Mucosa of descending colon (tissue), 3 donors: Measurements from ENCODE around the gene DES. TPM values are rescaled to one million over a fixed set of nuclear protein-coding genes. Genes with fewer than 3 reads are reported as not detected.

ENCODE experiments used
- ATAC-seq: fragments of 200-7000 bp; cut with Tn5 transposase; one replicate; pipeline ENCODE4 v1.9.1; 2020; ENCODE audit warnings: mild to moderate bottlenecking, moderate library complexity
- DNase-seq, 3 donors: peaks; one replicate each; pipeline ENCODE4 v3.0.0-alpha.2; 2020
- H3K36me3 ChIP-seq: fragments of 200-600 bp; one replicate; pipeline ENCODE4 v1.8.0; 2021; ENCODE audit warnings: low read depth, mild to moderate bottlenecking
- H3K4me1 ChIP-seq: fragments of 200-600 bp; one replicate; pipeline ENCODE4 v1.8.0; 2021; ENCODE audit warnings: low read depth, mild to moderate bottlenecking
- H3K4me3 ChIP-seq: fragments of 200-600 bp; one replicate; pipeline ENCODE4 v1.8.0; 2021; ENCODE audit warnings: mild to moderate bottlenecking
- H3K9me3 ChIP-seq: fragments of 200-600 bp; one replicate; pipeline ENCODE4 v1.8.0; 2021; ENCODE audit warnings: mild to moderate bottlenecking
- CTCF ChIP-seq: fragments of 200-600 bp; IDR thresholded peaks from one replicate; pipeline ENCODE4 v1.8.0; 2022; ENCODE audit warnings: antibody characterized with exemption, mild to moderate bottlenecking
- intact Hi-C, 2 donors: fragments of 100-400 bp; cut with DNase I in 1 of 2; cut with micrococcal nuclease in 1 of 2; formaldehyde crosslinking; loops; one replicate each; pipeline versions ENCODE4 v1.11.0 to v1.11.1; 2022; cut with DNase I, micrococcal nuclease
- total RNA-seq, 3 donors: library from RNA; stranded (reverse); fragmentation: NEBNext Ultra II Directional in 2 of 3; extraction: Animal tissue kit (Norgen Biotek cat#: 25700) in 2 of 3; gene quantifications; one replicate each; pipeline versions ENCODE4 v1.2.1 to v1.2.4, GENCODE V29; 2021 to 2023
- donor health status: DM: no; HTN: no; CAD: no; lungs with moderate emphysema.
- donor health status: DM: no; HTN: no; CAD: no.
- donor health status: DM: no; HTN: yes; CAD: no.

The DES gene
- total RNA-seq, 3 donors from 2014 or later = 65.4 to 4,715 (median 359) TPM

- Histone ChIP-seq H3K9me3 (no peaks in the 10 kb centered on the region), H3K4me1 (no peaks in the 10 kb centered on the region), H3K36me3 (no peaks in the 10 kb centered on the region), H3K4me3 (no peak overlapping the region)
- ATAC-seq = no peak
- TF ChIP-seq CTCF = no peak
- intact Hi-C loops = no loop called here
- peak in 1 of 3 donors; percentile 36 for DNase-seq
Observed at GRCh38 chr2:219472629-219473187, 54.5 kb downstream of the DES start.

- TF ChIP-seq CTCF = no peak
- Histone ChIP-seq H3K9me3 (no peaks in the 10 kb centered on the region), H3K36me3 (no peaks in the 10 kb centered on the region), H3K4me1 (no peaks in the 10 kb centered on the region), H3K4me3 (no peak overlapping the region)
- no peak for ATAC-seq
- intact Hi-C loops = no loop called here
- DNase-seq = peak in 1 of 3 donors; percentile 38
Observed at GRCh38 chr2:219473511-219473910, 55.3 kb downstream of the DES start.

GRCh38 chr2:219474285-219475060 is 56.3 kb downstream of the DES start:
- DNase-seq = no peak
- intact Hi-C loops = no loop called here
- Histone ChIP-seq H3K4me3 (no peak overlapping the region), H3K36me3 (no peaks in the 10 kb centered on the region), H3K4me1 (no peaks in the 10 kb centered on the region), H3K9me3 (no peaks in the 10 kb centered on the region)
- no peak for ATAC-seq
- no peak for TF ChIP-seq CTCF

- Histone ChIP-seq H3K4me3 (no peak overlapping the region), H3K36me3 (no peaks in the 10 kb centered on the region), H3K4me1 (no peaks in the 10 kb centered on the region), H3K9me3 (no peaks in the 10 kb centered on the region)
- TF ChIP-seq CTCF = no peak
- intact Hi-C loops = no loop called here
- no peak for DNase-seq
- ATAC-seq = no peak
Observed at GRCh38 chr2:219475278-219475677, 57.1 kb downstream of the DES start.

GRCh38 chr2:219475697-219476651 is 57.8 kb downstream of the DES start:
- ATAC-seq = peak; percentile 86
- no peaks in the 10 kb centered on the region for H3K4me1 ChIP-seq
- H3K9me3 ChIP-seq = no peaks in the 10 kb centered on the region
- intact Hi-C loops = loop anchor here in 1 of 2 donors (2.0 kb wide), 1 partner anchor 55 kb away; no protein-coding TSS in a partner anchor
- H3K36me3 ChIP-seq = no peaks in the 10 kb centered on the region
- TF ChIP-seq CTCF = peak; percentile 84
- H3K4me3 ChIP-seq = no peak overlapping the region
- DNase-seq = peak; percentile 60 to 88 (median 85)

Other genes starting within 250 kb of the DES start
- gene SLC23A3, start 248.3 kb upstream of the DES start, total RNA-seq = 10 to 100 TPM in 1 of 3 donors, 1 to 10 TPM in 2; 5.8 to 13.6 (median 7.6) TPM
- gene CNPPD1, start 241.5 kb upstream of the DES start, total RNA-seq = 100 to 1,000 TPM in 2 of 3 donors, 10 to 100 TPM in 1; 90.4 to 138 (median 110) TPM
- gene RETREG2, start 240.1 kb upstream of the DES start, total RNA-seq = 100 to 1,000 TPM; 110 to 159 (median 110) TPM
- 10 to 100 TPM; 59.6 to 88.5 (median 66.0) TPM for gene ZFAND2B, start 211.6 kb upstream of the DES start, total RNA-seq
- 10 to 100 TPM in 2 of 3 donors, 1 to 10 TPM in 1; 6.7 to 21.3 (median 10.4) TPM for gene ABCB6, start 199.4 kb upstream of the DES start, total RNA-seq
- gene ATG9A, start 188.7 kb upstream of the DES start, total RNA-seq = 10 to 100 TPM; 51.9 to 74.3 (median 63.4) TPM
- 10 to 100 TPM; 38.6 to 65.2 (median 47.1) TPM for gene ANKZF1, start 188.6 kb upstream of the DES start, total RNA-seq
- 10 to 100 TPM in 1 of 3 donors, 1 to 10 TPM in 2; 4.2 to 10.8 (median 5.8) TPM for gene GLB1L, start 172.9 kb upstream of the DES start, total RNA-seq
- gene STK16, start 172.9 kb upstream of the DES start, total RNA-seq = 10 to 100 TPM; 29.7 to 37.3 (median 32.7) TPM
- not detected for gene TUBA4B, start 165.1 kb upstream of the DES start, total RNA-seq
- 10 to 100 TPM; 69.7 to 75.3 (median 75.0) TPM for gene TUBA4A, start 164.5 kb upstream of the DES start, total RNA-seq
- gene DNAJB2, start 139.0 kb upstream of the DES start, total RNA-seq = 10 to 100 TPM; 61.0 to 71.0 (median 68.7) TPM
- 10 to 100 TPM in 1 of 3 donors, 1 to 10 TPM in 1, under 1 TPM in 1; 0.72 to 13.0 (median 1.0) TPM for gene PTPRN, start 109.0 kb upstream of the DES start, total RNA-seq
- gene RESP18, start 85.6 kb upstream of the DES start, total RNA-seq = not detected
- gene DNPEP, start 30.5 kb upstream of the DES start, total RNA-seq = 100 to 1,000 TPM in 2 of 3 donors, 10 to 100 TPM in 1; 75.7 to 127 (median 125) TPM
- gene SPEG, start 16.5 kb downstream of the DES start, total RNA-seq = 100 to 1,000 TPM in 1 of 3 donors, 10 to 100 TPM in 1, 1 to 10 TPM in 1; 7.9 to 242 (median 22.2) TPM
- gene GMPPA, start 80.5 kb downstream of the DES start, total RNA-seq = 10 to 100 TPM; 33.6 to 52.6 (median 43.6) TPM
- under 1 TPM in 1 of 3 donors, not detected in 2; 0.09 TPM for gene ASIC4, start 96.1 kb downstream of the DES start, total RNA-seq
- 10 to 100 TPM; 19.4 to 25.9 (median 20.5) TPM for gene CHPF, start 125.4 kb downstream of the DES start, total RNA-seq
- 1 to 10 TPM in 2 of 3 donors, under 1 TPM in 1; 0.69 to 2.7 (median 2.7) TPM for gene TMEM198, start 125.7 kb downstream of the DES start, total RNA-seq
- gene OBSL1, start 153.2 kb downstream of the DES start, total RNA-seq = 10 to 100 TPM in 2 of 3 donors, 1 to 10 TPM in 1; 7.6 to 53.0 (median 12.6) TPM
- gene INHA, start 153.9 kb downstream of the DES start, total RNA-seq = under 1 TPM in 1 of 3 donors, not detected in 2; 0.19 TPM
- 10 to 100 TPM; 34.6 to 42.0 (median 39.6) TPM for gene STK11IP, start 179.5 kb downstream of the DES start, total RNA-seq
- 1 to 10 TPM in 1 of 3 donors, under 1 TPM in 2; 0.29 to 3.4 (median 0.34) TPM for gene SLC4A3, start 209.3 kb downstream of the DES start, total RNA-seq